Measurements from ENCODE around the gene PACRG. TPM values are rescaled to one million over a fixed set of nuclear protein-coding genes. Genes with fewer than 3 reads are reported as not detected.

Gene PACRG
- polyA plus RNA-seq, 1 of the 3 experiments (the other 2 are of a cell fraction) = 0.56 TPM

- H3K4me1 ChIP-seq (ENCODE audit: control insufficient read depth in 1 of 2, insufficient read depth in 2 of 2, low read depth in 1 of 2, low read length in 1 of 2) = peaks cover 0 to 6% of the 10 kb centered on the region in 2 experiments; a peak in 3 of 4 replicates
- CTCF ChIA-PET = no interaction called here
- no peak overlapping the region for H3K4me2 ChIP-seq
- H3K79me2 ChIP-seq (ENCODE audit: insufficient read depth) = no peaks in the 10 kb centered on the region
- no peaks in the 10 kb centered on the region for H3K9me2 ChIP-seq
- H3K4me3 ChIP-seq (ENCODE audit: low read depth in 2 of 2, low read length in 1 of 2) = no peak overlapping the region
- H3K9me3 ChIP-seq = no peaks in the 10 kb centered on the region
- no peaks in the 10 kb centered on the region for H4K20me1 ChIP-seq (ENCODE audit: insufficient read depth)
- POLR2A ChIA-PET = no interaction called here
- H2AFZ ChIP-seq (ENCODE audit: low read depth) = no peak overlapping the region
- no peaks in the 10 kb centered on the region for H3K36me3 ChIP-seq (replicated peaks in 1 of 2; ENCODE audit: control insufficient read depth in 1 of 2, insufficient read depth in 2 of 2, low read length in 1 of 2)
- H3K27ac ChIP-seq (ENCODE audit: low read depth in 2 of 2, low read length in 1 of 2) = no peak overlapping the region
- no peaks in the 10 kb centered on the region for H3F3A ChIP-seq (replicated peaks; ENCODE audit: insufficient read depth)
- no peak for DNase-seq
- TF ChIP-seq SMC3 (IDR thresholded peaks at IDR 0.05; ENCODE audit: low read depth, low read length) (no peak), GABPA (IDR thresholded peaks at IDR 0.05; ENCODE audit: low read depth) (no peak), REST (IDR thresholded peaks at IDR 0.05; ENCODE audit: low read depth, low read length) (no peak), TEAD4 (IDR thresholded peaks at IDR 0.05; ENCODE audit: borderline replicate concordance, insufficient read depth) (no peak), NFIC (IDR thresholded peaks at IDR 0.05; ENCODE audit: borderline replicate concordance) (no peak), NRF1 (IDR thresholded peaks at IDR 0.05; ENCODE audit: low read depth, low read length) (no peak), RAD21 (IDR thresholded peaks at IDR 0.05; ENCODE audit: low read length) (no peak), RFX5 (IDR thresholded peaks at IDR 0.05; ENCODE audit: low read length) (no peak), USF1 (IDR thresholded peaks at IDR 0.05; ENCODE audit: borderline replicate concordance, low read depth) (no peak), MXI1 (IDR thresholded peaks at IDR 0.05; ENCODE audit: low read depth, low read length) (no peak), CTCF (IDR thresholded peaks at IDR 0.05) (no peak), JUND (IDR thresholded peaks at IDR 0.05) (no peak), MEF2A (IDR thresholded peaks at IDR 0.05; ENCODE audit: borderline replicate concordance, low read depth) (no peak), POLR2AphosphoS5 (IDR thresholded peaks at IDR 0.05; ENCODE audit: low read depth, low read length) (no peak), MAX (IDR thresholded peaks at IDR 0.05; ENCODE audit: low read depth) (no peak), TCF12 (IDR thresholded peaks at IDR 0.05) (no peak), RCOR1 (IDR thresholded peaks at IDR 0.05; ENCODE audit: low read length) (no peak), FOXM1 (IDR thresholded peaks at IDR 0.05; ENCODE audit: low read depth) (no peak), EP300 (IDR thresholded peaks at IDR 0.05; ENCODE audit: borderline replicate concordance in 1 of 2, low read depth in 1 of 2, low read length in 1 of 2) (no peak)
- WGBS (ENCODE audit: low lambda C conversion rate) = 57% methylated on average over 2 of the region's 2 CpGs
- no peak overlapping the region for H3K9ac ChIP-seq
- no peaks in the 10 kb centered on the region for H3K27me3 ChIP-seq (ENCODE audit: insufficient read depth)
These were observed 5.5 kb upstream of the PACRG start for GRCh38 chr6:162722226-162722625.
